Bronchial epithelial cell (primary cell): ENCODE measurements around the gene MELK. TPM values are rescaled to one million over a fixed set of nuclear protein-coding genes. Genes with fewer than 3 reads are reported as not detected.

Experiments used
- DNase-seq: peaks from one replicate; pipeline ENCODE4 v3.0.0-alpha.2; 2010; ENCODE audit warnings: low read depth
- FAIRE-seq: peaks from 2 replicates; lab custom pipeline; 2011; peaks lifted over from hg19 to GRCh38; lab: Jason Lieb, UNC
- H3K27me3 ChIP-seq: 2 replicates; pipeline ENCODE4 v1.5.1; 2011; ENCODE audit warnings: low read length; ENCODE audit not compliant: control insufficient read depth, insufficient read depth
- H3K36me3 ChIP-seq: 2 replicates; pipeline ENCODE4 v1.5.1; 2011; ENCODE audit warnings: low read length; ENCODE audit not compliant: control insufficient read depth, insufficient read depth
- H3K4me3 ChIP-seq: 2 replicates; pipeline ENCODE4 v1.5.1; 2011; ENCODE audit warnings: mild to moderate bottlenecking, low read depth, low read length, control low read depth
- total RNA-seq: library from RNA; depleted of rRNA; stranded (reverse); fragments of >200 nt; gene quantifications from 2 replicates; pipeline ENCODE4 v1.2.1, GENCODE V29; 2014
- TF ChIP-seq, protein P1 (sequence below): IDR thresholded peaks from 2 replicates; pipeline ENCODE4 v1.5.1; 2011; ENCODE audit warnings: mild to moderate bottlenecking, moderate library complexity, low read length, control low read depth, inconsistent platforms; ENCODE audit not compliant: insufficient read depth, severe bottlenecking

Gene MELK
- total RNA-seq, 1 donor from 2014 or later = 8.2 TPM

DNA sequence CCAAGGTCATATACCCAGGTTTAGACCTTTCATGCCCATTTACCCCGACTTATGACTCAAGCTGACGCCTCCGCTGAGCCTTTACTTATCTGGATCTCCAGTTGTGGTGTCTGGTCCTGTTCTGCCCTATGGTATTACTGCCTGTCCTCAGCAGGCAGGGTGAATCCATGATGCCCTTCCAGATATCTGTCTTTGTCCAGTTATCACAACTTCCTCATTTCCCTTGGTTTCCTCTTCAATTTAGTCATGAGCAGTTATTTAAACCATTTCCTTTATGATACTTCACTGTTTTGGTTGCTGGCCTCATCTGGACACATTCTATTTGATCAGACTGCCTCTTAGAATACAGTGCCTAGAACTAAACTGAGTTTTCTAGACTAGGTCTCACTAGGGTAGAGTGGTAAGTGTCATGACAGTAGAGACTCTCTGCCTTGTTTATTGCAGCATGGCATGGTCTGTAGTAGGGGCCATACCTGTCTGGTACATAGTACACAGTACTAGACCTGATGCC lies 93.3 kb downstream of the MELK start:
- TF ChIP-seq, protein P1, sequence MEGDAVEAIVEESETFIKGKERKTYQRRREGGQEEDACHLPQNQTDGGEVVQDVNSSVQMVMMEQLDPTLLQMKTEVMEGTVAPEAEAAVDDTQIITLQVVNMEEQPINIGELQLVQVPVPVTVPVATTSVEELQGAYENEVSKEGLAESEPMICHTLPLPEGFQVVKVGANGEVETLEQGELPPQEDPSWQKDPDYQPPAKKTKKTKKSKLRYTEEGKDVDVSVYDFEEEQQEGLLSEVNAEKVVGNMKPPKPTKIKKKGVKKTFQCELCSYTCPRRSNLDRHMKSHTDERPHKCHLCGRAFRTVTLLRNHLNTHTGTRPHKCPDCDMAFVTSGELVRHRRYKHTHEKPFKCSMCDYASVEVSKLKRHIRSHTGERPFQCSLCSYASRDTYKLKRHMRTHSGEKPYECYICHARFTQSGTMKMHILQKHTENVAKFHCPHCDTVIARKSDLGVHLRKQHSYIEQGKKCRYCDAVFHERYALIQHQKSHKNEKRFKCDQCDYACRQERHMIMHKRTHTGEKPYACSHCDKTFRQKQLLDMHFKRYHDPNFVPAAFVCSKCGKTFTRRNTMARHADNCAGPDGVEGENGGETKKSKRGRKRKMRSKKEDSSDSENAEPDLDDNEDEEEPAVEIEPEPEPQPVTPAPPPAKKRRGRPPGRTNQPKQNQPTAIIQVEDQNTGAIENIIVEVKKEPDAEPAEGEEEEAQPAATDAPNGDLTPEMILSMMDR = no peak
- Histone ChIP-seq H3K27me3 (no peaks in the 10 kb centered on the region), H3K36me3 (no peaks in the 10 kb centered on the region), H3K4me3 (no peak overlapping the region)
- FAIRE-seq (no peak), DNase-seq (peak; percentile 74)

DNA sequence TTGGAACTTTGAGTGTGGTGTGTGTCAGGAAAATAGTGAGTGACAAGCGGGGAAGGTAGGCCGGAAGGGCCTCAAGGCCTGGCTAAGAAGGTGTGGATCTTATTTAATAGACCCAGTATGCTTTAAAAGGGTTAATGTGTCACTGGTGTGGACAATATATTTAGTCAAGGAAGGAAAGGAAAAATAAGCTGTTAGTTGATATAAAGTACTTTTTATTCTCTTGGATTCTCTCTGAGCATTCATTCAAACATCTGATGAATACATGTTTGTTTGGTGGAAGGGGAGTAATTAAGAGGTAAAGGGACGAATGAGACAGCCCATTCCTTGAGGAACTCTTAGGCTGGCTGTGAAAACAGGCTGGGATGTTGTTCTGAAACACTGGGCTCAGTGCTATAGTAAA lies 98.9 kb downstream of the MELK start:
- DNase-seq (no peak), FAIRE-seq (no peak)
- H3K4me3 ChIP-seq = no peak overlapping the region
- H3K36me3 ChIP-seq = no peaks in the 10 kb centered on the region
- no peaks in the 10 kb centered on the region for H3K27me3 ChIP-seq
- TF ChIP-seq, protein P1 = no peak

DNA sequence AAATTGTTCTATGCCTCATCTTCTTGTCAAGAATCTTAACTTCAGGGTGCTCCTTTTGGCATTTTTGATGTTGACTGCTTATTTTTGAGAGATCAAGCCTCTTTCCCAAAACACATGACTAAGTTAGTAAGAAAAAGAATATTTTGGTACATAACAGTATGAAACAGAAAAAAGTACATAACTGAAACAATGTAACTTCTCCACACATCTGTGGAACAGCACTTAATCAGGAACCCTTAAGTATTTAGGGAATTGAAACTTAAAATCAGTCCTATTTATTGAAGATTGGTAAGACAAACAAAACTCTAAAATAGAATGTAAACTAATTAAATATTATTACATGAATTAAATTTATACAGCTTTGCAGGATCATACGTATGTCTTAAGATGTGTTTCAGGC lies 103.4 kb downstream of the MELK start:
- H3K4me3 ChIP-seq = no peak overlapping the region
- FAIRE-seq = no peak
- TF ChIP-seq, protein P1 = no peak
- no peaks in the 10 kb centered on the region for H3K27me3 ChIP-seq
- no peaks in the 10 kb centered on the region for H3K36me3 ChIP-seq
- DNase-seq = no peak

DNA sequence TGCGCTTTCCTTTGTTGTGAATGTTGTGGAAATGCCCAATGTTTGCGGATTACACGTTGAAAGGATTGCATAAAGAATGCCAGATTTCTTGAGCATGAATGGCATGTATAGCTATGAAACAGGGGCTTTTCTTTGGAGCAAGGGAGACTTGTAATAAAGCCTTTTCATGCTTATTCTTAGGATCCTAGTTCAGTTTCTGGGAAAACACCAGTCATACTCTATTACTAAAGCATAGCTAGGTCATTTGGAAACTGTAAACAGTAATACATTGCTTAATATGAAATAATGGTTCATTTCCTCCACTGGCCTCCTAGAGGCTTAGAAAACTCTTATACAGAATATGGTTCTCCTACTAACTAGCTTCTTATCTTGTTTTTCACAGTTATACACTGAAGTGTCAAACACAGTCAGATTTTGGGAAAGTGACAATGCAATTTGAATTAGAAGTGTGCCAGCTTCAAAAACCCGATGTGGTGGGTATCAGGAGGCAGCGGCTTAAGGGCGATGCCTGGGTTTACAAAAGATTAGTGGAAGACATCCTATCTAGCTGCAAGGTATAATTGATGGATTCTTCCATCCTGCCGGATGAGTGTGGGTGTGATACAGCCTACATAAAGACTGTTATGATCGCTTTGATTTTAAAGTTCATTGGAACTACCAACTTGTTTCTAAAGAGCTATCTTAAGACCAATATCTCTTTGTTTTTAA lies 104.2 kb downstream of the MELK start:
- H3K27me3 ChIP-seq = no peaks in the 10 kb centered on the region
- TF ChIP-seq, protein P1 = no peak
- H3K4me3 ChIP-seq = no peak overlapping the region
- no peak for FAIRE-seq
- no peaks in the 10 kb centered on the region for H3K36me3 ChIP-seq
- DNase-seq = no peak

DNA sequence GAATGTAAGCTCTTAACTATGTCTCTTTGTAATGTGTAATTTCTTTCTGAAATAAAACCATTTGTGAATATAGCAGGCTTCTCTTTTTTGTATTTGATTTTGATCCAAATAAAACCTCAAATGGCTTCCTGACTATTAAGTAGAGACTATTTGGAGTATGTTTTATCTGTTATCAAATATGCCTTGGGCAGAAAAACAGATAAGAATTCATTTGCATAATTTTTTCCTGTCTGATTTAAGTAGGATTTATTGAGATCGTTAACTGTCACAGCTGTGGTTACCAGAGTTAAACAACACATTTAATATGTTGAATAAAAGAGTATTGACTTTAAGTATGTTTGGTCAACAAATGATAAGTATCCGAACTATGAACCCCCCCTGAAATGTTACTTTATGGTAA lies 104.9 kb downstream of the MELK start:
- DNase-seq (no peak), FAIRE-seq (no peak)
- H3K4me3 ChIP-seq = no peak overlapping the region
- no peaks in the 10 kb centered on the region for H3K27me3 ChIP-seq
- TF ChIP-seq, protein P1 = no peak
- no peaks in the 10 kb centered on the region for H3K36me3 ChIP-seq

DNA sequence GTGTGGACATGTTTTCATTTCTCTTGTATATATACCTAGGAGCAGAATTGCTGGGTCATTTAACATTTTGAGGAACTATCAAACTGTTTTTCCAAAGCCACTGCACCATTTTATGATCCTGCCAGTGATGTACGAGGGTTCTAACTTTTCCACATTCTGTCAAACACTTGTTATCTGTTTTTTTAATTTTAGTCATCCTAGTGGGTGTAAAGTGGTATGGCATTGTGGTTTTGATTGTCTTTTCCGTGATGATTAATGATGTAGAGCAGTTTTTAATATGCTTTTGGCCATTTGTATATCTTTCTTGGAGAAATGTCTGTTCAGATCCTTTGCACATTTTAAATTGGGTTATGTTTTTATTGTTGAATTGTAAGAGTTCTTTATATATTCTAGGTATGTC lies 107.0 kb downstream of the MELK start:
- no peak overlapping the region for H3K4me3 ChIP-seq
- FAIRE-seq = no peak
- TF ChIP-seq, protein P1 = no peak
- H3K27me3 ChIP-seq = no peaks in the 10 kb centered on the region
- DNase-seq = no peak
- no peaks in the 10 kb centered on the region for H3K36me3 ChIP-seq
